Stimulated activated CD4-positive, alpha-beta T cell treated with anti-CD3 and anti-CD28 coated beads, Interleukin-2, amount 100 ng/mL, for 4 hours (primary cell): Measurements from ENCODE around the gene IER2.
"Not testable (repeated sequence)": the region's sequence is repeated elsewhere in the genome, so short reads cannot be mapped to it uniquely, and the experiment has no call there.

ENCODE experiments used
- DNase-seq: peaks from one replicate; pipeline ENCODE4 v3.0.0-alpha.2; 2020; ENCODE audit warnings: low read depth

IER2 gene

GRCh38 chr19:13198634-13199033 lies 48.4 kb downstream of the IER2 start:
- DNase-seq = no peak

GRCh38 chr19:13202112-13202511 lies 51.9 kb downstream of the IER2 start:
- not testable (repeated sequence) for DNase-seq
